NCI-H1092 treated with DMSO at 0.1 percent for 48 hours (cell line): ENCODE results near the gene SFXN5.
A peak's percentile ranks its signal among the peaks of the same experiment; 100 is the strongest.
"Not testable (repeated sequence)": the region's sequence is repeated elsewhere in the genome, so short reads cannot be mapped to it uniquely, and the experiment has no call there.

ENCODE experiments used
- DNase-seq: peaks from one replicate; lab custom pipeline; 2025; lab: John Stamatoyannopoulos, UW

The SFXN5 gene

GRCh38 chr2:73071360-73072128, at the start of gene SFXN5:
Gene SFXN5 (minus strand): TSS chr2:73071712. CDS start chr2:73071705, 7 bp downstream.
- DNase-seq, result peak; percentile 92

- DNase-seq, result not testable (repeated sequence)
Measured at GRCh38 chr2:73119611-73120239, 48.2 kb upstream of the SFXN5 start.

DNA sequence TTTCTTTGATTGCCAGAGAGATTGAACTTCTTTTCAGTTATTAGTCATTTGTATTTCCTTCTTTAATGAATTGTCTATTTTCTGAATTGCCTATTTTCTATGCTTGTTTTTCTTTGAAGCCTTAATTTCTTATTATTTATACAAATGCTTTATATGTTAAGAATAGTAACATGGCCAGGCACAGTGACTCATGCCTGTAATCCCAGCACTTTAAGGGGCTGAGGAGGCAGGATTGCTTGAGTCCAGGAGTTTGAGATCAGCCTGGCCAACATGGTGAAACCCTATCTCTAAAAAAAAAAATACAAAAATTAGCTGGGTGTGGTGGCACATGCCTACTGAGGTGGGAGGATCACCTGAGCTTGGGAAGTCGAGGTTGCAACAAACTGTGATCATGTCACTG, 45.9 kb upstream of the SFXN5 start:
- no peak for DNase-seq

DNA sequence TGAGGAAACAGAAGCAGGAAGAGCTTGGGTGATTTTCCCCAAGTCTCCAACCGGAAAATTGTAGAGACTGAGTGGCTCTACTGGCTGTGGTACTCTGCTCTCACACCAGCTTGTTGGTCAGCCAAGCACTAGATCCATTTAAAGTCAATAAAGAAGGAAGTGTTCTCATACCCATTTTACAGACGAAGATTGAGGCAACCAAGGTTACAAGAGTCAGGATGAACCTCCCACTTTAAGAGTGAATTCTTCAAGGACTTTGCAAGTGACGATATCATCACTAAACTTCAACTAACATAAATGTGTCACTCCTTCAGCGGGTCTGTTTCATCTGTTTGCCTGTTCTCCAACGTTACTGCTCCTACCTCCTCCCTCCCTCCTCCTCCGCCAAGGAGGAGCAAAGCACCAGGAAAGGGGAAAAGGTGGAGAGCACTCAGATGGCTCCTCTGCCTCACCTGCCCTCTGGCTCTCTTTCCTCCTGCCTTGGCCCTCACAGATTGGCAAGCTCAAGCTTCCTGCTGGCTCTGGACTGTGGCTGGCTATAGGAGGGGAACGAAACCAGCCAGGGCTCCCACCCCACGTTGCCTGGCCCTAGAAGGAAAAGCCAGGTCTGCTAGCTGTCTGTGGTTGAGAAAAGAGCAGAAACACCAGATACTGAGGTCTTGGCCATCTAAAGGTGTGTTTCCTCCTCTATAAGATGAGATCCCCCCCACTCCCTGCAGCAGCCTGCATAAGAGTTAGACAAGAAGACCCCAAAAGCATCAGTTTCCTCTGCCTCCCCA, 44.9 kb upstream of the SFXN5 start:
- no peak for DNase-seq

DNA sequence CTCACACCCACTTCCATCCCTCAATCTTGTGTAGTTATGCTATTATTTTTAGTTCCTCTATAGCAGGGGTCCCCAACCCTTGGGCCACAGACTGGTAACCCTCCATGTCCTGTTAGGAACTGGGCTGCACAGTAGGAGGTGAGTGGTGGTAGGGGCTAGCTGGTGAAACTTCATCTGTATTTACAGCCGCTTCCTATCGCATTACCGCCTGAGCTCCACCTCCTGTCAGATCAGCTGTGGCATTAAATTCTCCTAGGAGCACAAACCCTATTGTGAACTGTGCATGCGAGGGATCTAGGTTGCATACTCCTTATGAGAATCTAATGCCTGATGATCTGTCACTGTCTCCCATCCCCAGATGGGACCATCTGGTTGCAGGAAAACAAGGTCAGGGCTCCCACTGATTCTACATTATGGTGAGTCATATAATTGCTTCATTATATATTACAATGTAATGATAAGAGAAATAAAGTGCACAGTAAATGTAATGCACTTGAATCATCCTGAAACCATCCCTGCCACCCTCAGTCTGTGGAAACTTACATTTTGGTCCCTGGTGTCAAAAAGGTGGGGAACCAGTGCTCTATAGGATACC, 42.9 kb upstream of the SFXN5 start:
- no peak for DNase-seq

DNA sequence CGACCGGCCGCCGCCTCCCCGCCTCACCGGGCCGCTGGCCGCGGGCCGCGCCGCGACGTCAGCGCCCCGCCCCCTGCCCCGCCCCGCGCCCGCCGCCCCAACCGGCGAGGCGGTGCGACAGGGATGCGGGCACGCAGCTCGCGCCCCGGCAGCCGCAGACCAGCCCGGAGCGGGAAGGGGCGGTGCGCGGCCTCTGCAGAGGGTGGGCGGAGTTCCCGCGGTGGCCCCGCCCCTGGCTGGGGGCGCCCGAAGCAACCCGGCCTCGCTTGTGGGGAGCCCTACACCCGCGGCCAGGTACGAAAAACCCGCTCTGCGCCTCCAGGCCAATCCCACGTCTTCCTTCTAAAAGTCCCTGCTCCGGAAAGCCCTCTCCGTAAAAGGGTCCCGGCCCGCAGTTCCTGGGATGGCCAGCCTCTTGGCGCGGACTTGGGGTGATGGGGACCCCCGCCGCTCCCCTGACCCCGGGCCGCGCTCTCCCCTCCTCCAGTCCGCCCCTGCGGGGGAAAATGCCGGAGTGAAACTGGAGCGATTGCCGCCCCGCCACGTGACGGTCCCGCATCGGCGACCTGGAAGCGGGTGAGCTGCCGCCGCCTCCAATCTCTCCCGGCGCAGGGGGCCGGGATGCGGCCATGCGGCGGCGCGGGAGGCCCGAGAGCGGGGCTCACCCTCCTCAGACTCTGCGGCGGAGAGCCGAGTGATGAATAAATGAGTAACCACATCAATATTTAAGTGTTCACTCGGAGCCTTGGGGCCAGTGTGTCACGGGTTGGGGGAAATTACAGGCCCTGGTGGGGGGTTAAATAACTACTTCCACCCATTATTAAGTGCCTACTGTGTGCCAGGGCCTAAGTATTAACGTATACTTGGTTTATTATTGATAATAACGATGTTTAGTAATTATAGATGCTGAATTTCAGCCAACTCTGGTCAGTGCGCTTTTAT, 41.7 kb upstream of the SFXN5 start, which contains the start of gene RAB11FIP5:
TSS of gene RAB11FIP5 (minus strand) at position 36 of the 942 bp plus-strand sequence. CDS start 171 bp downstream, outside the sequence.
- DNase-seq, result peak; percentile 37

- DNase-seq, result no peak
Measured at GRCh38 chr2:73112026-73112912, 40.8 kb upstream of the SFXN5 start.

DNA sequence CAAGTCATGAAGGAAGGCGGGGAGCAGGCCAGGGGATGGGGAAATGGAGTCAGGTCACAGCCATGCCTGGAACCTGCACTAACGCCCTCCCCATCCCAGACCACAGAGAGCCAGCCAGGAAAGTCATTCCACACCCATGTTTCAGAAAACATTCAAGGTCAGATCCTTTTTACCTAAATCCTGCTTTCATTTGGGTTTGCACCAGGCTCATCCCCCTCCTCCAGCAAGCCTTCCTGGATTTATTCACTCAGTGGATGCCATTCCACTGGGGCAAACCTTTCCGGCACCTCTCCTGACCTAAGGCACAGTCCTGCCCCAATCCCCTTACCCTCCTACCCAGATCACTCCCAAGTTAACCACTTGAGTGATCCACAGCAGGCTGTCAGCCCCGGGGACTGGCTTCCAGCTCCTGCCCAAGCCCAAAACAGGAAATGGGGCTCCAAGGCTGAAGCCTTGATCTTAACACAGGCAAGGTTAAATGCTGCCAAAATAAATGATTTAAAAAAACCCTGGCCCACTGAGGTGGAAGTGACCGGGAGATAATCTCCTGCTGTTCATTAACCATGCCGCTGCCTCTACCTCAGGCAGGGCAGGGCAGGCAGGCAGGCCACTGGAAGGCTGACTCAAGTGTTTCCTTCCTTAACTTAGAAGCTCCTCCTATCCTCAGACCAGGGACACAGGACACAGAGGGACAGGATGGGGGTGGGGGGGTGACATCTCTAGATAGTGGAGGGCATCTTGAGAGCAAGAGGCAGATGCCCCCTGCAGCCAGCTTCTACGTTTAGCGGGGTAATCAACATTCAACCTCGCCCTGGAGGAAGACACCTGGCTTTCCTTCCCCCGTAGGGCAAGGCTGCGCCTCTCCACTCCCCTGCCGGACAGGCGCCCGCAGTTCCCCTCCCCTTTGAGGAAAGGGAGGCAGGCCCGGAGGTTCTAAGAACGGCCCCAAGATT, 39.8 kb upstream of the SFXN5 start:
- DNase-seq, result no peak

- no peak for DNase-seq
Measured at GRCh38 chr2:73110168-73111072, 38.9 kb upstream of the SFXN5 start.

DNA sequence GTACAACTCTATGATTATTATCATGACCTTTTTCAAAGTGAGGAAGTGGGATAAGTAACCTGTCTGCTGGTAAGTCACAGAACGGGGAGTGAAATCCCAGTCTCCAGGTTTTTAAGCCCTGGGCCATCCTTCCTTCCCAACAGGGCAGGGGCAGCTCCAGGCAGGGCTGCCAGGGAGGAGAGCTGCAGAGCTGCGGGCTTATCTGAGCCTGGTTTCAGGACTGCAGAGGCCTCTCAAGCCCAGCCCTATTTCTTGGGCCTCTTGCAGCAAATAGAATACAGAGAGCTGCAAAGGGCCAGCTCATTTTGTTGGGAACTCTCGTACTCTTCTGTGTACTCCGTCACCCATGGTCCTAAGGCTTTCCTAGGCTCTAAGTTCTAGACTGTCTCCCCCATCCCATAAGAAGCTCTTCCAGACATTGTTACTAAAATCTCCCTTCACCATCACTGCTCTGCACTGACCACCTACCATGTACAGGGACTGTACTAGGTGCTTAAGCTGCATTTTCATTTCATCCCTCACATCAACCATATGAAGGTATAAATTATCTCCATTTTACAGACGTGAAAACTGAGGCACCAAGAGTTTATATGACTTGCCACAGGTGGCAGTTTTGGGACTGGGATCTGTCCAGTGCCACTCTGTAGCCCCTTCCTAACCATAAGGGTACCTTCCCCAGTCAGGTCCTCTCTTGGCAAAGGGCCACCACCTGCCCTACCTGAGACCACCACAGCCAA, 38.1 kb upstream of the SFXN5 start:
- DNase-seq, result no peak

GRCh38 chr2:73107211-73107926, 35.9 kb upstream of the SFXN5 start:
- DNase-seq, result no peak

GRCh38 chr2:73106791-73107190, 35.3 kb upstream of the SFXN5 start:
- DNase-seq, result no peak

DNA sequence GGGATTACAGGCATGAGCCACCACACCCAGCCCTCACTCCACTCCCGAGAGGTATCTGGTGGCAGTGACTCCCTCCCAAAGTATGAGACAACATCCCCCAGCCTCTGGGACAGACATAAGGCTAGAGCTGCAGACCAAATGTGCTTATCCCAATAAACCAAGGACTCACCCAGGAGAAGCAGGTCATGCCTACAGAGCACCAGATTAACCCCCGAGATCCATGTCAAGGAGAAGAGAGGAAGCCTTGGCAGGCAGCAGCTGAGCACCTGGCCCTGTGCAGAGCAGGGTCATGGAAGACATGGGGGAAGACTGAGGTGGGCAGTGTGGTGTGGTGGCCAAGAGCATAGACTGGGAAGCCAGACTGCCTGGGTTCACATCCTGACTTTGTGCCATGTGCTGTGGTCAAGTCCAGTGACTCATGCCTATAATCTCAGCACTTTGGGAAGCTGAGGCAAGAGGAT, 34.0 kb upstream of the SFXN5 start:
- DNase-seq, result no peak

GRCh38 chr2:73104933-73105332, 33.4 kb upstream of the SFXN5 start:
- DNase-seq, result no peak

DNA sequence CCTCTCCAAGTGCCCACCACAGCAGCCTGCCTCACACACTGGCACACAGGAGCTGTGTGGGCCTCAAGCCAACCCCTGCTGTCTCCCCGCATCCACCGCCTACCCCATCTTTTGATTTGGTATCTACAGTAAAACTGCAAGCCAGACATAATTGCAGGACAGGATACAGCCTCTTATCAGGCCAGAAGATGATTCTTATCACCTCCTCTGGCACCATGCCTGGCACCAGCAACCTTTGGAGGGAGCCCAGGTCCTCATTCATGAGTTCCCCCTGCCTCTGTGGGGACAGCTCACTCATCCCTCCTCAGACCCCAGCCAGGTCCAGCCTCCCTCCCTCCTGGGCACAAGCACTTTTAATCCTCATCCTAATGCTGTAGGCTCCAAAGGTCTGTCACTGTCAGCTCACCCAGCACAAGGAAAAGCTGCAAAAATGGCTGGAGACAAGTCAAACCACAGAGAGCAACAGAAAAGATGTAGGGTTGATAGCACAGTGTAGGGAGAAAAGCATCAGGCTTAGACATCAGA, 31.6 kb upstream of the SFXN5 start:
- peak; percentile 77 for DNase-seq

DNA sequence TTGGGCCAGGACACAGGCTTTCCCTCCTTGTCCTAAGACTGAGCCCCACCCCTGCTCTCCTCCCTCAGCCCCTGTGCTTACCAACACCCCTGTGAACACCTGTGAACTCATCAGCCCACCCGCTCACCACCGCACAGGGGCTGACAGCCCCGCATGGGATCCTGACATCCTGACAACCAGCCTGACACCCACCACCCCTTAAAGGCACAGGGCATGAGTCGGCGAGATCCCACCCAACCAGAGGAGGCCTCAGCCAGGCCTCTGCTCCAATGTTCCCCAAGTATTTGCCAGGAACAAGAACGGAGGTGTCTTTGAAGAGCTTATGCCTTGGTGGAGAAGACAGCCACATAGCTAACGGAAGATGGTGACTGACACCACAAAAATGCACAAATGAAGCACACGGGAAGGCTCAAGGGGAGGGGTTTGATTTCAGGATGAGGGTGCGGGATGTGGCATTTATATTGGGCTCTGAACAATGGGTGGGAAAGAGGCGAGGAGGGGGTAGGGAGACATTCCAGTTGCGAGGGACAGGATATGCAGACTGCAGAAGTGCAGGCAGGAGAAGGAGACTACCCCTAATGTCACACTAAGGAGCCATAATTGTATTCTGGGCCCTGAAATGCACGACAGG, 30.2 kb upstream of the SFXN5 start:
- DNase-seq, result no peak
